ENCODE data around the gene SDCBP2.

SDCBP2 gene

GRCh38 chr20:1369970-1370369 lies 41.0 kb upstream of the SDCBP2 start:
- TF ChIP-seq ZBTB7A (IDR thresholded peaks at IDR 0.05; ENCODE audit: low read depth) (no peak), FOXM1 (IDR thresholded peaks at IDR 0.05; ENCODE audit: borderline replicate concordance, low read depth) (no peak), RAD21 (IDR thresholded peaks at IDR 0.05; ENCODE audit: low read depth) (no peak), EP300 (IDR thresholded peaks at IDR 0.05; ENCODE audit: borderline replicate concordance) (no peak)

- no peak for TF ChIP-seq YY1 (IDR thresholded peaks at IDR 0.05; ENCODE audit: low read depth)
- TF ChIP-seq REST (IDR thresholded peaks at IDR 0.05; ENCODE audit: low read depth) = no peak
- TF ChIP-seq TAF1 (IDR thresholded peaks at IDR 0.05; ENCODE audit: low read depth) = no peak
- no peak for TF ChIP-seq MAX (IDR thresholded peaks at IDR 0.05)
- TF ChIP-seq NFIC (IDR thresholded peaks at IDR 0.05) = no peak
Observed at GRCh38 chr20:1368448-1369199, 39.7 kb upstream of the SDCBP2 start.

GRCh38 chr20:1367479-1367878 lies 38.5 kb upstream of the SDCBP2 start:
- TF ChIP-seq NFIC (IDR thresholded peaks at IDR 0.05) (no peak), MAX (IDR thresholded peaks at IDR 0.05) (no peak), CREB1 (IDR thresholded peaks at IDR 0.05; ENCODE audit: low read depth) (no peak), CEBPB (IDR thresholded peaks at IDR 0.05) (no peak), EP300 (IDR thresholded peaks at IDR 0.05; ENCODE audit: borderline replicate concordance) (no peak), YY1 (IDR thresholded peaks at IDR 0.05; ENCODE audit: low read depth) (no peak), FOXM1 (IDR thresholded peaks at IDR 0.05; ENCODE audit: borderline replicate concordance, low read depth) (no peak), TEAD4 (IDR thresholded peaks at IDR 0.05) (no peak), USF1 (IDR thresholded peaks at IDR 0.05) (no peak), TCF12 (IDR thresholded peaks at IDR 0.05; ENCODE audit: low read depth) (no peak), EGR1 (IDR thresholded peaks at IDR 0.05) (no peak), REST (IDR thresholded peaks at IDR 0.05; ENCODE audit: low read depth) (no peak)

- no peak for TF ChIP-seq TAF1 (IDR thresholded peaks at IDR 0.05; ENCODE audit: low read depth)
- no peak for TF ChIP-seq RAD21 (IDR thresholded peaks at IDR 0.05; ENCODE audit: low read depth)
- no peak for TF ChIP-seq YY1 (IDR thresholded peaks at IDR 0.05; ENCODE audit: low read depth)
- TF ChIP-seq TEAD4 (IDR thresholded peaks at IDR 0.05) = no peak
- no peak for TF ChIP-seq USF1 (IDR thresholded peaks at IDR 0.05)
Observed at GRCh38 chr20:1364106-1364505, 35.2 kb upstream of the SDCBP2 start.

GRCh38 chr20:1363522-1363921 lies 34.6 kb upstream of the SDCBP2 start:
- TF ChIP-seq TEAD4 (IDR thresholded peaks at IDR 0.05) = no peak
- TF ChIP-seq ZBTB7A (IDR thresholded peaks at IDR 0.05; ENCODE audit: low read depth) = no peak
- no peak for TF ChIP-seq TAF1 (IDR thresholded peaks at IDR 0.05; ENCODE audit: low read depth)
- no peak for TF ChIP-seq TCF12 (IDR thresholded peaks at IDR 0.05; ENCODE audit: low read depth)
- no peak for TF ChIP-seq USF1 (IDR thresholded peaks at IDR 0.05)
- TF ChIP-seq FOXM1 (IDR thresholded peaks at IDR 0.05; ENCODE audit: borderline replicate concordance, low read depth) = no peak
- no peak for TF ChIP-seq EP300 (IDR thresholded peaks at IDR 0.05; ENCODE audit: borderline replicate concordance)

GRCh38 chr20:1362484-1362883 lies 33.5 kb upstream of the SDCBP2 start:
- no peak for TF ChIP-seq EP300 (IDR thresholded peaks at IDR 0.05; ENCODE audit: borderline replicate concordance)
